ENCODE measurements around the gene HOXA1. TPM values are rescaled to one million over a fixed set of nuclear protein-coding genes. Genes with fewer than 3 reads are reported as not detected.

The HOXA1 gene
- total and polyA plus RNA-seq, 2 of the 4 experiments (the other 2 are of a cell fraction) = 0.54 to 1.8 TPM

DNA sequence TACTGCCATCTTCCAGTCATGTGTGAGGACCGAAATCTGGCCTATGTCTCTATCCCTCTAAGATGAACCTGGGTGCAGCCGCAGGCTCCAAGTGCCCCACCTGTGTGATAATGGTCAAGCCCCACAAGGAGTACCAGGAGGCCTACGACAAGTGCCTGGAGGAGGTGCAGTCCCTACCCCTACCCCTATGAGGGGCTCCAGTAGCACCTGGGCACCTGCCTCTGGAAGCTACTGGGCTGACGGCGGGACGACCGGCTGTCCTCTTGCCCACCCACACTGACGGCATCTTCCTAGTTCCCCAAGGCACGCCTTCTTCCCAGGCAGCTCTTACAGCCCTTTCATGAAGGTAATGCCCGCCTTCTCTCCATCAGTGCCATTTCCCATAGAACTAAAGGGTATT, 47.4 kb downstream of the HOXA1 start:
- H3K14ac ChIP-seq (replicated peaks; ENCODE audit: low read depth, low read length) = no peak overlapping the region
- dilution Hi-C loops (cut with HindIII; ENCODE audit: low sequenced_read_pairs, unreplicated experiment) = no loop called here
- no CpG with 5 or more reads among the region's 10 CpGs for WGBS, 2 experiments (ENCODE audit: extremely low coverage in 2 of 2, insufficient read length in 1 of 2)
- peak overlapping the region; percentile 59; the same call in 1 of the 2 replicates for H2AK5ac ChIP-seq (ENCODE audit: low read depth, low read length)
- TF ChIP-seq CEBPB (IDR thresholded peaks at IDR 0.05; ENCODE audit: low read depth, low read length) (no peak), NFE2L2 (IDR thresholded peaks at IDR 0.05; ENCODE audit: low read depth, low read length) (no peak), RCOR1 (IDR thresholded peaks at IDR 0.05; ENCODE audit: insufficient replicate concordance, low read length) (no peak), POLR2A (IDR thresholded peaks at IDR 0.05; ENCODE audit: low read depth, low read length) (no peak), FOS (IDR thresholded peaks at IDR 0.05; ENCODE audit: low read depth, low read length) (no peak), SMC3 (IDR thresholded peaks at IDR 0.05; ENCODE audit: low read depth, low read length) (no peak), MXI1 (IDR thresholded peaks at IDR 0.05; ENCODE audit: borderline replicate concordance, low read depth, low read length) (no peak), CHD1 (IDR thresholded peaks at IDR 0.05; ENCODE audit: low read depth, low read length) (no peak), RFX5 (IDR thresholded peaks at IDR 0.05; ENCODE audit: low read depth, low read length) (no peak), RAD21 (IDR thresholded peaks at IDR 0.05; ENCODE audit: low read length) (no peak), BHLHE40 (IDR thresholded peaks at IDR 0.05; ENCODE audit: low read depth, low read length) (no peak), MAZ (IDR thresholded peaks at IDR 0.05; ENCODE audit: borderline replicate concordance, low read depth, low read length) (no peak), MAFK (IDR thresholded peaks at IDR 0.05; ENCODE audit: low read depth, low read length) (no peak)
- TF ChIP-seq, protein P1, sequence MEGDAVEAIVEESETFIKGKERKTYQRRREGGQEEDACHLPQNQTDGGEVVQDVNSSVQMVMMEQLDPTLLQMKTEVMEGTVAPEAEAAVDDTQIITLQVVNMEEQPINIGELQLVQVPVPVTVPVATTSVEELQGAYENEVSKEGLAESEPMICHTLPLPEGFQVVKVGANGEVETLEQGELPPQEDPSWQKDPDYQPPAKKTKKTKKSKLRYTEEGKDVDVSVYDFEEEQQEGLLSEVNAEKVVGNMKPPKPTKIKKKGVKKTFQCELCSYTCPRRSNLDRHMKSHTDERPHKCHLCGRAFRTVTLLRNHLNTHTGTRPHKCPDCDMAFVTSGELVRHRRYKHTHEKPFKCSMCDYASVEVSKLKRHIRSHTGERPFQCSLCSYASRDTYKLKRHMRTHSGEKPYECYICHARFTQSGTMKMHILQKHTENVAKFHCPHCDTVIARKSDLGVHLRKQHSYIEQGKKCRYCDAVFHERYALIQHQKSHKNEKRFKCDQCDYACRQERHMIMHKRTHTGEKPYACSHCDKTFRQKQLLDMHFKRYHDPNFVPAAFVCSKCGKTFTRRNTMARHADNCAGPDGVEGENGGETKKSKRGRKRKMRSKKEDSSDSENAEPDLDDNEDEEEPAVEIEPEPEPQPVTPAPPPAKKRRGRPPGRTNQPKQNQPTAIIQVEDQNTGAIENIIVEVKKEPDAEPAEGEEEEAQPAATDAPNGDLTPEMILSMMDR (conservative IDR thresholded peaks at IDR 0.05; ENCODE audit: low read depth, low read length) = no peak
- TF ChIP-seq, protein P2, sequence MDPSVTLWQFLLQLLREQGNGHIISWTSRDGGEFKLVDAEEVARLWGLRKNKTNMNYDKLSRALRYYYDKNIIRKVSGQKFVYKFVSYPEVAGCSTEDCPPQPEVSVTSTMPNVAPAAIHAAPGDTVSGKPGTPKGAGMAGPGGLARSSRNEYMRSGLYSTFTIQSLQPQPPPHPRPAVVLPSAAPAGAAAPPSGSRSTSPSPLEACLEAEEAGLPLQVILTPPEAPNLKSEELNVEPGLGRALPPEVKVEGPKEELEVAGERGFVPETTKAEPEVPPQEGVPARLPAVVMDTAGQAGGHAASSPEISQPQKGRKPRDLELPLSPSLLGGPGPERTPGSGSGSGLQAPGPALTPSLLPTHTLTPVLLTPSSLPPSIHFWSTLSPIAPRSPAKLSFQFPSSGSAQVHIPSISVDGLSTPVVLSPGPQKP (IDR thresholded peaks at IDR 0.05; ENCODE audit: borderline replicate concordance, low read depth, low read length) = no peak
- TF ChIP-seq, protein P3, sequence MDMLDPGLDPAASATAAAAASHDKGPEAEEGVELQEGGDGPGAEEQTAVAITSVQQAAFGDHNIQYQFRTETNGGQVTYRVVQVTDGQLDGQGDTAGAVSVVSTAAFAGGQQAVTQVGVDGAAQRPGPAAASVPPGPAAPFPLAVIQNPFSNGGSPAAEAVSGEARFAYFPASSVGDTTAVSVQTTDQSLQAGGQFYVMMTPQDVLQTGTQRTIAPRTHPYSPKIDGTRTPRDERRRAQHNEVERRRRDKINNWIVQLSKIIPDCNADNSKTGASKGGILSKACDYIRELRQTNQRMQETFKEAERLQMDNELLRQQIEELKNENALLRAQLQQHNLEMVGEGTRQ (IDR thresholded peaks at IDR 0.05; ENCODE audit: low read depth, low read length) = no peak
- CTCF ChIA-PET = no interaction called here
- POLR2A ChIA-PET (ENCODE audit: unreplicated experiment) = no interaction called here
- H2BK20ac ChIP-seq (ENCODE audit: low read depth, low read length) = peak overlapping the region; percentile 9; the same call in 1 of the 2 replicates
- H3K4me1 ChIP-seq (ENCODE audit: control insufficient read depth, insufficient read depth, low read length) = no peaks in the 10 kb centered on the region
- no peak overlapping the region for H3K9ac ChIP-seq (ENCODE audit: low read depth, low read length)
- no peak overlapping the region for H4K91ac ChIP-seq (ENCODE audit: insufficient read depth, low read depth, low read length)
- no peaks in the 10 kb centered on the region for H3K9me3 ChIP-seq (ENCODE audit: control insufficient read depth, insufficient read depth, low read length)
- no peaks in the 10 kb centered on the region for H3K36me3 ChIP-seq (ENCODE audit: control insufficient read depth, insufficient read depth, low read length)
- H2BK15ac ChIP-seq (ENCODE audit: low read depth, low read length) = no peak overlapping the region
- ATAC-seq (ENCODE audit: low read depth) = no peak
- no peak overlapping the region for H3K4me2 ChIP-seq (ENCODE audit: low read depth, low read length)
- no peak overlapping the region for H3K27ac ChIP-seq (ENCODE audit: insufficient read depth, low read length)
- peak overlapping the region; percentile 26 for H2BK5ac ChIP-seq (ENCODE audit: low read depth, low read length, poor library complexity, severe bottlenecking)
- no TSS peak for BruUV-seq (replicated peaks)
- peak overlapping the region; percentile 21 for H2AFZ ChIP-seq (replicated peaks; ENCODE audit: low read length, poor library complexity)
- H2BK120ac ChIP-seq (ENCODE audit: low read depth, low read length) = no peak overlapping the region
- no peak overlapping the region for H3K4ac ChIP-seq (ENCODE audit: low read depth, low read length)
- H2AK9ac ChIP-seq (replicated peaks; ENCODE audit: low read depth, low read length, poor library complexity) = no peak overlapping the region
- no peak overlapping the region for H4K5ac ChIP-seq (ENCODE audit: low read depth, low read length)
- 0 out of 2 replicates have a peak, but pooled peaks cover 3% of the 10 kb centered on the region for H3K9me1 ChIP-seq (ENCODE audit: insufficient read depth, low read length)
- intact Hi-C loops (cut with micrococcal nuclease) = no loop called here
- H4K20me1 ChIP-seq (ENCODE audit: insufficient read depth, low read length) = no peaks in the 10 kb centered on the region; the same call in 1 of the 2 replicates
- no peak overlapping the region for H3K23ac ChIP-seq (ENCODE audit: low read depth, low read length)
- H3K56ac ChIP-seq (ENCODE audit: extremely low read depth, insufficient read depth, low read length) = no peak overlapping the region
- DNase-seq = no peak
- no peaks in the 10 kb centered on the region for H3K79me1 ChIP-seq (ENCODE audit: low read depth in 1 of 2, low read length in 2 of 2)
- no peak overlapping the region for H3K4me3 ChIP-seq (ENCODE audit: insufficient read depth, low read depth, low read length)
- H3K18ac ChIP-seq (ENCODE audit: low read depth, low read length) = no peak overlapping the region
- H4K8ac ChIP-seq (ENCODE audit: low read depth in 2 of 2, low read length in 2 of 2) = no peak overlapping the region
- in situ Hi-C loops (cut with MboI; ENCODE audit: low sequenced_read_pairs) = no loop called here
- no peaks in the 10 kb centered on the region for H3K27me3 ChIP-seq (ENCODE audit: control insufficient read depth, insufficient read depth, low read length)

Data from IMR-90 (cell line).